SU-DHL-6 (cell line): ENCODE data around the gene FRS2.

Source experiments
- H2AFZ ChIP-seq: fragments of 200-600 bp; sonication (generic); 2 replicates; pipeline ENCODE4 v1.6.1; 2014; ENCODE audit warnings: low read depth, mild to moderate bottlenecking, moderate library complexity, mixed read lengths, antibody characterized with exemption, low read length; ENCODE audit not compliant: severe bottlenecking
- H3F3A ChIP-seq: fragments of 200-600 bp; shearing (Covaris generic); 2 replicates; pipeline ENCODE4 v1.6.0; 2016; ENCODE audit warnings: antibody characterized with exemption, mild to moderate bottlenecking; ENCODE audit not compliant: insufficient read depth
- H3K27ac ChIP-seq: fragments of 200-600 bp; sonication (generic); 2 replicates; pipeline ENCODE4 v1.5.1; 2016; ENCODE audit warnings: low read depth, mild to moderate bottlenecking, low read length, moderate library complexity, mixed read lengths
- H3K27me3 ChIP-seq: fragments of 200-600 bp; sonication (generic), shearing (Covaris generic); 2 replicates; pipeline ENCODE4 v1.6.0; 2014; ENCODE audit warnings: mild to moderate bottlenecking, low read length
- H3K36me3 ChIP-seq: fragments of 200-600 bp; sonication (generic); 2 replicates; pipeline ENCODE4 v1.6.1; 2014; ENCODE audit warnings: mild to moderate bottlenecking, low read length, mixed read lengths
- H3K4me2 ChIP-seq: fragments of 300-600, 200-600 bp; shearing (Covaris generic), sonication (generic); 2 replicates; pipeline ENCODE4 v1.6.0; 2014; ENCODE audit warnings: low read length, low read depth, mild to moderate bottlenecking; ENCODE audit not compliant: poor library complexity, severe bottlenecking
- H3K4me3 ChIP-seq: fragments of 200-600 bp; sonication (generic); 2 replicates; pipeline ENCODE4 v1.5.1; 2014; ENCODE audit warnings: antibody characterized with exemption, low read length, mild to moderate bottlenecking, mixed read lengths; ENCODE audit not compliant: insufficient read depth, poor library complexity, severe bottlenecking
- H3K79me2 ChIP-seq: fragments of 200-600 bp; sonication (generic); 2 replicates; pipeline ENCODE4 v1.6.1; 2014; ENCODE audit warnings: mild to moderate bottlenecking, low read length, moderate library complexity; ENCODE audit not compliant: insufficient read depth
- H3K9ac ChIP-seq: fragments of 200-600 bp; sonication (generic); 2 replicates; pipeline ENCODE4 v1.7.0; 2014; ENCODE audit warnings: mild to moderate bottlenecking, low read length
- H3K9me2 ChIP-seq: fragments of 200-600 bp; sonication (generic); replicated peaks from 2 replicates; pipeline ENCODE4 v1.6.1; 2014; ENCODE audit warnings: low read length; ENCODE audit not compliant: insufficient read depth
- H3K9me3 ChIP-seq: fragments of 200-600 bp; sonication (generic); 2 replicates; pipeline ENCODE4 v1.6.1; 2014; ENCODE audit warnings: low read length, mixed read lengths; ENCODE audit not compliant: insufficient read depth
- H4K20me1 ChIP-seq: fragments of 200-600 bp; sonication (generic); 2 replicates; pipeline ENCODE4 v1.6.1; 2014; ENCODE audit warnings: low read depth, mild to moderate bottlenecking, antibody characterized with exemption, low read length, moderate library complexity, mixed read lengths
- CTCF ChIP-seq: fragments of 200-600 bp; sonication (generic); IDR thresholded peaks from one replicate; pipeline ENCODE4 v1.5.1; 2017; ENCODE audit warnings: antibody characterized with exemption, mild to moderate bottlenecking, low read length, moderate library complexity; ENCODE audit not compliant: insufficient read depth, poor library complexity, severe bottlenecking
- EZH2phosphoT487 ChIP-seq: fragments of 200-600 bp; sonication (generic), shearing (Covaris generic); conservative IDR thresholded peaks from 2 replicates; pipeline ENCODE4 v1.6.1; 2018; ENCODE audit warnings: mild to moderate bottlenecking, antibody characterized with exemption, low read length, moderate library complexity, mixed read lengths

The FRS2 gene

GRCh38 chr12:69467366-69467765 lies 2.8 kb upstream of the FRS2 start:
- Histone ChIP-seq H3K9me2 (no peaks in the 10 kb centered on the region), H4K20me1 (no peaks in the 10 kb centered on the region), H3K27me3 (no peaks in the 10 kb centered on the region), H3K4me3 (no peak overlapping the region), H3K9me3 (no peaks in the 10 kb centered on the region), H3K4me2 (peak overlapping the region; percentile 32), H3K9ac (no peak overlapping the region), H3K79me2 (peaks cover 21% of the 10 kb centered on the region), H3K36me3 (no peaks in the 10 kb centered on the region), H2AFZ (peak overlapping the region; percentile 35), H3F3A (0 out of 2 replicates have a peak, but pooled peaks cover 3% of the 10 kb centered on the region), H3K27ac (no peak overlapping the region)
- TF ChIP-seq EZH2phosphoT487 (no peak), CTCF (no peak)

GRCh38 chr12:69468237-69469026 lies 1.8 kb upstream of the FRS2 start:
- Histone ChIP-seq H3K9me3 (no peaks in the 10 kb centered on the region), H4K20me1 (no peaks in the 10 kb centered on the region), H3K4me3 (no peak overlapping the region), H3K27me3 (no peaks in the 10 kb centered on the region), H3K9ac (no peak overlapping the region), H3K9me2 (no peaks in the 10 kb centered on the region), H3K36me3 (no peaks in the 10 kb centered on the region), H3K79me2 (peaks cover 32% of the 10 kb centered on the region), H3K4me2 (no peak overlapping the region), H3F3A (0 out of 2 replicates have a peak, but pooled peaks cover 3% of the 10 kb centered on the region), H3K27ac (no peak overlapping the region), H2AFZ (no peak overlapping the region)
- TF ChIP-seq EZH2phosphoT487 (no peak), CTCF (no peak)

GRCh38 chr12:69469854-69470188 lies 367 bp upstream of the FRS2 start:
- Histone ChIP-seq H2AFZ (peak overlapping the region; percentile 94), H3K9ac (peak overlapping the region; percentile 84), H3F3A (0 out of 2 replicates have a peak, but pooled peaks cover 3% of the 10 kb centered on the region), H3K27me3 (no peaks in the 10 kb centered on the region), H4K20me1 (no peaks in the 10 kb centered on the region), H3K4me2 (peak overlapping the region; percentile 88), H3K27ac (peak overlapping the region; percentile 32; the same call in 1 of the 2 replicates), H3K36me3 (no peaks in the 10 kb centered on the region), H3K4me3 (peak overlapping the region; percentile 78), H3K79me2 (peaks cover 46% of the 10 kb centered on the region), H3K9me2 (no peaks in the 10 kb centered on the region), H3K9me3 (no peaks in the 10 kb centered on the region)
- TF ChIP-seq EZH2phosphoT487 (no peak), CTCF (no peak)
